ENCODE measurements around the gene PRH1. TPM values are rescaled to one million over a fixed set of nuclear protein-coding genes. Genes with fewer than 3 reads are reported as not detected.
A peak's percentile ranks its signal among the peaks of the same experiment; 100 is the strongest.

The PRH1 gene
- total RNA-seq (10 to 100 TPM in 1 of 2 donors, 1 to 10 TPM in 1; 9.6 to 29.6 TPM), polyA plus RNA-seq (10 to 100 TPM in 1 of 2 donors, 1 to 10 TPM in 1; 1.3 to 22.6 TPM)

DNA sequence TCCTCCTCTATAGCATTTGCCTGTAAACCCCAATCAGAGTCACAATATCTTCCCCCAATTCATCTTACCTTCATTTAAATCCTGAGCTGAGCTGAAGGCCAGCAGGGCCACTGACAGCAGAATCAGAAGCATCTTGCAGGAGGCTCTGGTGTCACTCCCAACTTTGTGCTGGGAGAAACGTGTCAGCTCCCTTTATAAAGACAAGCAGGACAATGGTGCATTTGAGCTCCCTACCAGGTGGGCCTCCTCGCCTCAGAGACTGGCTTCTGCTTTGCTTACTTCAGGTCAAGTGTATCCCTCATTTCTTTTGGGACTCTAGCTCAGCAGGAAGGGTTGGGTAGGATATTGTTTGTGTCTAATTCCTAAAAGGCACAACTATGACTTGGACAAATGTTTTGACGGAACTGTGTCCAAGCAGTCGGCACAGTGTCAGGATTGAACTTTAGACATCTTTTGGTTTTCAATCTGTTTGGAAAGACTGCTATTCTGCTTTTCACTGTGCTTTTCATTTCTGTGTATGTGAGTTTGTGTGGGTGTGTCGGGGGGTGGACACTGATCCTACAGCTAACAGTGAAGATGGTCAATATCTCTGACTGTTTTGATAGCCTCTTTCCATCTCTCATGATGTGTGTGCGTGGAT lies at the start of gene PRH1:
PRH1 (minus strand) TSS at position 170 of the 640 bp plus-strand sequence; CDS start at position 132, 38 bp downstream.
- Histone ChIP-seq H3K27ac (ENCODE audit: low read depth in 1 of 2, low read length in 2 of 2) (no peak within 1 kb of the TSS), H3K27me3 (ENCODE audit: control insufficient read depth in 4 of 4, insufficient read depth in 4 of 4, low read length in 3 of 4) (no peaks in the 10 kb centered on the region), H3K9me3 (ENCODE audit: control insufficient read depth in 4 of 4, low read length in 3 of 4) (no peaks in the 10 kb centered on the region), H3K36me3 (ENCODE audit: control insufficient read depth in 4 of 4, insufficient read depth in 3 of 4, low read depth in 1 of 4, low read length in 3 of 4) (peaks cover 0 to 2% (median 1%) of the 10 kb centered on the region in 4 donors), H3K4me3 (ENCODE audit: low read depth in 1 of 3, low read length in 3 of 3) (no peak within 1 kb of the TSS), H3K4me1 (ENCODE audit: control insufficient read depth in 4 of 4, insufficient read depth in 4 of 4, low read length in 3 of 4) (no peaks in the 10 kb centered on the region), H3K9ac (ENCODE audit: low read depth in 1 of 2, low read length in 2 of 2) (no peak within 1 kb of the TSS)
- WGBS: 82% methylated on average over 6 of the region's 6 CpGs
- no peak for DNase-seq (ENCODE audit: low spot score)
- TF ChIP-seq YY1 (IDR thresholded peaks at IDR 0.05) (no peak), HNF4G (IDR thresholded peaks at IDR 0.05) (no peak), SP1 (IDR thresholded peaks at IDR 0.05) (no peak), FOXA2 (IDR thresholded peaks at IDR 0.05) (no peak), NR2F2 (IDR thresholded peaks at IDR 0.05) (no peak), RAD21 (IDR thresholded peaks at IDR 0.05) (no peak), FOXA1 (IDR thresholded peaks at IDR 0.05) (no peak)
- TF ChIP-seq, protein P1, sequence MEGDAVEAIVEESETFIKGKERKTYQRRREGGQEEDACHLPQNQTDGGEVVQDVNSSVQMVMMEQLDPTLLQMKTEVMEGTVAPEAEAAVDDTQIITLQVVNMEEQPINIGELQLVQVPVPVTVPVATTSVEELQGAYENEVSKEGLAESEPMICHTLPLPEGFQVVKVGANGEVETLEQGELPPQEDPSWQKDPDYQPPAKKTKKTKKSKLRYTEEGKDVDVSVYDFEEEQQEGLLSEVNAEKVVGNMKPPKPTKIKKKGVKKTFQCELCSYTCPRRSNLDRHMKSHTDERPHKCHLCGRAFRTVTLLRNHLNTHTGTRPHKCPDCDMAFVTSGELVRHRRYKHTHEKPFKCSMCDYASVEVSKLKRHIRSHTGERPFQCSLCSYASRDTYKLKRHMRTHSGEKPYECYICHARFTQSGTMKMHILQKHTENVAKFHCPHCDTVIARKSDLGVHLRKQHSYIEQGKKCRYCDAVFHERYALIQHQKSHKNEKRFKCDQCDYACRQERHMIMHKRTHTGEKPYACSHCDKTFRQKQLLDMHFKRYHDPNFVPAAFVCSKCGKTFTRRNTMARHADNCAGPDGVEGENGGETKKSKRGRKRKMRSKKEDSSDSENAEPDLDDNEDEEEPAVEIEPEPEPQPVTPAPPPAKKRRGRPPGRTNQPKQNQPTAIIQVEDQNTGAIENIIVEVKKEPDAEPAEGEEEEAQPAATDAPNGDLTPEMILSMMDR (IDR thresholded peaks at IDR 0.05; ENCODE audit: low read depth, low read length, missing input control): no peak
- TF ChIP-seq, protein P2, sequence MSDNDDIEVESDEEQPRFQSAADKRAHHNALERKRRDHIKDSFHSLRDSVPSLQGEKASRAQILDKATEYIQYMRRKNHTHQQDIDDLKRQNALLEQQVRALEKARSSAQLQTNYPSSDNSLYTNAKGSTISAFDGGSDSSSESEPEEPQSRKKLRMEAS (IDR thresholded peaks at IDR 0.05): no peak

DNA sequence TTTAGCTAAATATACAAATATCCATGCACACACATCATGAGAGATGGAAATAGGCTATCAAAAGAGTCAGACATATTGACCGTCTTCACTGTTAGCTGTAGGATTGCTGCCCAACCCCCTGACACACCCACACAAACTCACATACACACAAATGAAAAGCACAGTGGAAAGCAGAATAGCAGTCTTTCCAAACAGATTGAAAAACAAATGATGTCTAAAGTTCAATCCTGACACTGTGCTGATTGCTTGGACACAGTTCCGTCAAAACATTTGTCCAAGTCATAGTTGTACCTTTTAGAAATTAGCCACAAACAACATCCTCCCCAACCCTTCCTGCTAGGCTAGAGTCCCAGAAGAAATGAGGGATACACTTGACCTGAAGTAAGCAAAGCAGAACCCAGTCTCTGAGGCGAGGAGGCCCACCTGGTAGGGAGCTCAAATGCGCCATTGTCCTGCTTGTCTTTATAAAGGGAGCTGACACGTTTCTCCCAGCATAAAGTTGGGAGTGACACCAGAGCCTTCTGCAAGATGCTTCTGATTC lies 44.8 kb upstream of the PRH1 start, which contains the start of gene PRH2:
PRH2 (plus strand) TSS at position 491 of the 541 bp plus-strand sequence; CDS start at position 529, 38 bp downstream.
- H3K4me1 ChIP-seq (ENCODE audit: control insufficient read depth in 4 of 4, insufficient read depth in 4 of 4, low read length in 3 of 4): peaks cover 0 to 7% (median 3%) of the 10 kb centered on the region in 4 donors
- no peak for DNase-seq (ENCODE audit: low spot score)
- H3K27me3 ChIP-seq (ENCODE audit: control insufficient read depth in 4 of 4, insufficient read depth in 4 of 4, low read length in 3 of 4): no peaks in the 10 kb centered on the region
- no peak within 1 kb of the TSS for H3K9ac ChIP-seq (ENCODE audit: low read depth in 1 of 2, low read length in 2 of 2)
- no peak within 1 kb of the TSS for H3K27ac ChIP-seq (ENCODE audit: low read depth in 1 of 2, low read length in 2 of 2)
- no peaks in the 10 kb centered on the region for H3K36me3 ChIP-seq (ENCODE audit: control insufficient read depth in 4 of 4, insufficient read depth in 3 of 4, low read depth in 1 of 4, low read length in 3 of 4)
- 74% methylated on average over 5 of the region's 5 CpGs for WGBS
- H3K4me3 ChIP-seq (ENCODE audit: low read depth in 1 of 3, low read length in 3 of 3): no peak within 1 kb of the TSS
- TF ChIP-seq SP1 (IDR thresholded peaks at IDR 0.05) (peak; percentile 48), HNF4A (conservative IDR thresholded peaks at IDR 0.05) (peak; percentile 53 to 61), EGR1 (IDR thresholded peaks at IDR 0.05; ENCODE audit: low read depth in 2 of 2) (peak in 1 of 2 donors; percentile 28), TAF1 (conservative IDR thresholded peaks at IDR 0.05) (no peak), RAD21 (IDR thresholded peaks at IDR 0.05) (peak in 1 of 2 donors; percentile 13)
- TF ChIP-seq, protein P3, sequence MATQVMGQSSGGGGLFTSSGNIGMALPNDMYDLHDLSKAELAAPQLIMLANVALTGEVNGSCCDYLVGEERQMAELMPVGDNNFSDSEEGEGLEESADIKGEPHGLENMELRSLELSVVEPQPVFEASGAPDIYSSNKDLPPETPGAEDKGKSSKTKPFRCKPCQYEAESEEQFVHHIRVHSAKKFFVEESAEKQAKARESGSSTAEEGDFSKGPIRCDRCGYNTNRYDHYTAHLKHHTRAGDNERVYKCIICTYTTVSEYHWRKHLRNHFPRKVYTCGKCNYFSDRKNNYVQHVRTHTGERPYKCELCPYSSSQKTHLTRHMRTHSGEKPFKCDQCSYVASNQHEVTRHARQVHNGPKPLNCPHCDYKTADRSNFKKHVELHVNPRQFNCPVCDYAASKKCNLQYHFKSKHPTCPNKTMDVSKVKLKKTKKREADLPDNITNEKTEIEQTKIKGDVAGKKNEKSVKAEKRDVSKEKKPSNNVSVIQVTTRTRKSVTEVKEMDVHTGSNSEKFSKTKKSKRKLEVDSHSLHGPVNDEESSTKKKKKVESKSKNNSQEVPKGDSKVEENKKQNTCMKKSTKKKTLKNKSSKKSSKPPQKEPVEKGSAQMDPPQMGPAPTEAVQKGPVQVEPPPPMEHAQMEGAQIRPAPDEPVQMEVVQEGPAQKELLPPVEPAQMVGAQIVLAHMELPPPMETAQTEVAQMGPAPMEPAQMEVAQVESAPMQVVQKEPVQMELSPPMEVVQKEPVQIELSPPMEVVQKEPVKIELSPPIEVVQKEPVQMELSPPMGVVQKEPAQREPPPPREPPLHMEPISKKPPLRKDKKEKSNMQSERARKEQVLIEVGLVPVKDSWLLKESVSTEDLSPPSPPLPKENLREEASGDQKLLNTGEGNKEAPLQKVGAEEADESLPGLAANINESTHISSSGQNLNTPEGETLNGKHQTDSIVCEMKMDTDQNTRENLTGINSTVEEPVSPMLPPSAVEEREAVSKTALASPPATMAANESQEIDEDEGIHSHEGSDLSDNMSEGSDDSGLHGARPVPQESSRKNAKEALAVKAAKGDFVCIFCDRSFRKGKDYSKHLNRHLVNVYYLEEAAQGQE (IDR thresholded peaks at IDR 0.05): no peak
- no peaks in the 10 kb centered on the region for H3K9me3 ChIP-seq (ENCODE audit: control insufficient read depth in 4 of 4, low read length in 3 of 4)

All from liver (tissue), 9 donors.